Pancreas (tissue), 10 donors: Measurements from ENCODE around the gene RANGRF. TPM values are rescaled to one million over a fixed set of nuclear protein-coding genes. Genes with fewer than 3 reads are reported as not detected.

ENCODE experiments used
- ATAC-seq, 4 donors: fragments of 200-7000 bp; cut with Tn5 transposase; one replicate each; pipeline versions ENCODE4 v1.8.0 to v1.9.1; 2020; ENCODE audit warnings: mild to moderate bottlenecking in 4 of 4, moderate library complexity in 4 of 4
- DNase-seq, 6 donors: peaks; one replicate each; pipeline ENCODE4 v3.0.0-alpha.2; 2020
- FAIRE-seq: peaks from 2 replicates; lab custom pipeline; 2012; peaks lifted over from hg19 to GRCh38; lab: Jason Lieb, UNC
- H3K27ac ChIP-seq, 4 donors: fragments of 200-600 bp; sonication (generic); 1 replicate in 3 of 4; 2 replicates in 1 of 4; pipeline versions ENCODE4 v1.5.0 to v1.8.0; 2020
- H3K27me3 ChIP-seq, 4 donors: fragments of 200-600 bp; one replicate each; pipeline ENCODE4 v1.8.0; 2021
- H3K36me3 ChIP-seq, 3 donors: fragments of 200-600 bp; sonication (generic) in 1 of 3; one replicate each; pipeline versions ENCODE4 v1.5.0 to v1.8.0; 2020 to 2021
- H3K4me1 ChIP-seq, 3 donors: fragments of 200-600 bp; one replicate each; pipeline ENCODE4 v1.8.0; 2021
- H3K4me3 ChIP-seq, 4 donors: fragments of 200-600 bp; sonication (generic) in 2 of 4; one replicate each; pipeline versions ENCODE4 v1.5.0 to v1.8.0; 2020 to 2021
- H3K9me3 ChIP-seq, 4 donors: fragments of 200-600 bp; one replicate each; pipeline ENCODE4 v1.8.0; 2021
- CTCF ChIP-seq, 4 donors: fragments of 200-600 bp; sonication (generic) in 3 of 4; IDR thresholded peaks; one replicate each; pipeline versions ENCODE4 v1.5.0 to v1.8.0; 2021; ENCODE audit warnings: antibody characterized with exemption in 4 of 4
- WGBS, 2 donors: extraction: QIAGEN DNeasy Blood & Tissue Kit; methylation state at CpG; one replicate each; pipeline ENCODE4 v1.1.7; 2013; 5-methylcytosine and 5-hydroxymethylcytosine counted together
- intact Hi-C, 3 donors: fragments of 100-400 bp; cut with DNase I; formaldehyde crosslinking; loops; one replicate each; pipeline versions ENCODE4 v1.11.1 to v1.14.2; 2022
- polyA plus RNA-seq, 2 donors: library from polyadenylated mRNA; stranded (reverse); fragments of 200-250 nt; gene quantifications; one replicate each; pipeline ENCODE4 v1.2.3, GENCODE V29; 2013
- total RNA-seq, 6 donors: library from RNA; stranded (reverse); fragmentation: NEBNext Ultra II Directional in 4 of 6; extraction: Animal tissue kit (Norgen Biotek cat#: 25700) in 4 of 6; gene quantifications; one replicate each; pipeline versions ENCODE4 v1.2.1 to v1.2.4, GENCODE V29; 2021 to 2023
- donor health status: healthy with polysubstance abuse.
- donor health status: DM: no; HTN: no; CAD: no; lungs with moderate emphysema.
- donor health status: DM: no; HTN: no; CAD: no.
- donor health status: control.
- donor health status: control.
- donor health status: Bipolar disorder and iron deficiency.
- donor health status: DM: yes; HTN: yes; CAD: no.
- donor health status: DM: no; HTN: no; CAD: no.
- donor health status: DM: no; HTN: no; CAD: no.
- donor health status: DM: yes; HTN: yes; CAD: no.

Gene RANGRF
- total and polyA plus RNA-seq, 8 donors: 2.8 to 27.4 (median 7.1) TPM

DNA sequence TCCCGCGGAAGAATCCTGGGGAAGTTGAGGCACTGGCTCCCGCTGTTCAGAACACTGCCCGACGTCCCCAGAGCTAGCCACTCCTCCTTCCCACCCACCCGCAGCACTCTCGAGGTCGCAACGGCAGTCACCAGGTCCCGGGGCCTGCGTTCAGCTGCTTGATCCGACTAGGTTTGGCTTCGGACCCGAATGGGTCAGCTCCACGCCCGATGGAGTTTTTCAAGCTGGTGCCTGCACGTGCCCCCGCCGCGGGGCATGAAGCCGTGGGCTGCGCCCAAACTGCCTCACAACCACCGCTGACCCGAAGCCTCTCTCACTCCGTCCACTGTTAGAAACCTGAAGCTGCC, 38.8 kb downstream of the RANGRF start:
- FAIRE-seq: no peak
- H3K27ac ChIP-seq: no peak overlapping the region
- peak overlapping the region; percentile 8 to 35 (median 22) for H3K4me3 ChIP-seq
- no peaks in the 10 kb centered on the region for H3K9me3 ChIP-seq
- peaks cover 0 to 3% (median 0%) of the 10 kb centered on the region in 4 donors for H3K27me3 ChIP-seq
- 18 to 23% methylated on average over 25 of the region's 25 CpGs for WGBS, 2 donors
- no peak for DNase-seq
- H3K36me3 ChIP-seq: no peaks in the 10 kb centered on the region
- peak in 3 of 4 donors; percentile 31 to 48 (median 44) for ATAC-seq
- H3K4me1 ChIP-seq: peaks cover 0 to 4% (median 0%) of the 10 kb centered on the region in 3 donors
- no peak for TF ChIP-seq CTCF (IDR thresholded peaks at IDR 0.05)
- intact Hi-C loops: no loop called here

- H3K9me3 ChIP-seq: no peaks in the 10 kb centered on the region
- ATAC-seq (no peak), DNase-seq (no peak), FAIRE-seq (no peak)
- H3K4me1 ChIP-seq: peaks cover 0 to 3% (median 0%) of the 10 kb centered on the region in 3 donors
- H3K4me3 ChIP-seq: no peak overlapping the region
- WGBS, 2 donors: 63 to 87% methylated on average over 2 of the region's 2 CpGs
- intact Hi-C loops: no loop called here
- no peaks in the 10 kb centered on the region for H3K36me3 ChIP-seq
- H3K27me3 ChIP-seq: peaks cover 0 to 1% (median 0%) of the 10 kb centered on the region in 4 donors
- H3K27ac ChIP-seq: no peak overlapping the region
- TF ChIP-seq CTCF (IDR thresholded peaks at IDR 0.05): no peak
These were observed 43.7 kb downstream of the RANGRF start for GRCh38 chr17:8332128-8332527.

GRCh38 chr17:8332688-8333087, 44.2 kb downstream of the RANGRF start:
- FAIRE-seq: no peak
- Histone ChIP-seq H3K36me3 (no peaks in the 10 kb centered on the region), H3K27me3 (no peaks in the 10 kb centered on the region), H3K9me3 (no peaks in the 10 kb centered on the region), H3K4me1 (no peaks in the 10 kb centered on the region), H3K4me3 (no peak overlapping the region), H3K27ac (no peak overlapping the region)
- 20 to 35% methylated on average over 5 of the region's 5 CpGs for WGBS, 2 donors
- DNase-seq: no peak
- TF ChIP-seq CTCF (IDR thresholded peaks at IDR 0.05): no peak
- intact Hi-C loops: no loop called here
- ATAC-seq: peak in 1 of 4 donors; percentile 44

- no peak for TF ChIP-seq CTCF (IDR thresholded peaks at IDR 0.05)
- FAIRE-seq: no peak
- no peak for ATAC-seq
- Histone ChIP-seq H3K9me3 (no peaks in the 10 kb centered on the region), H3K4me1 (no peaks in the 10 kb centered on the region), H3K27ac (no peak overlapping the region), H3K4me3 (no peak overlapping the region), H3K36me3 (no peaks in the 10 kb centered on the region), H3K27me3 (no peaks in the 10 kb centered on the region)
- intact Hi-C loops: no loop called here
- 82 to 88% methylated on average over 4 of the region's 4 CpGs for WGBS, 2 donors
- DNase-seq: no peak
These were observed 44.8 kb downstream of the RANGRF start for GRCh38 chr17:8333281-8333680.

DNA sequence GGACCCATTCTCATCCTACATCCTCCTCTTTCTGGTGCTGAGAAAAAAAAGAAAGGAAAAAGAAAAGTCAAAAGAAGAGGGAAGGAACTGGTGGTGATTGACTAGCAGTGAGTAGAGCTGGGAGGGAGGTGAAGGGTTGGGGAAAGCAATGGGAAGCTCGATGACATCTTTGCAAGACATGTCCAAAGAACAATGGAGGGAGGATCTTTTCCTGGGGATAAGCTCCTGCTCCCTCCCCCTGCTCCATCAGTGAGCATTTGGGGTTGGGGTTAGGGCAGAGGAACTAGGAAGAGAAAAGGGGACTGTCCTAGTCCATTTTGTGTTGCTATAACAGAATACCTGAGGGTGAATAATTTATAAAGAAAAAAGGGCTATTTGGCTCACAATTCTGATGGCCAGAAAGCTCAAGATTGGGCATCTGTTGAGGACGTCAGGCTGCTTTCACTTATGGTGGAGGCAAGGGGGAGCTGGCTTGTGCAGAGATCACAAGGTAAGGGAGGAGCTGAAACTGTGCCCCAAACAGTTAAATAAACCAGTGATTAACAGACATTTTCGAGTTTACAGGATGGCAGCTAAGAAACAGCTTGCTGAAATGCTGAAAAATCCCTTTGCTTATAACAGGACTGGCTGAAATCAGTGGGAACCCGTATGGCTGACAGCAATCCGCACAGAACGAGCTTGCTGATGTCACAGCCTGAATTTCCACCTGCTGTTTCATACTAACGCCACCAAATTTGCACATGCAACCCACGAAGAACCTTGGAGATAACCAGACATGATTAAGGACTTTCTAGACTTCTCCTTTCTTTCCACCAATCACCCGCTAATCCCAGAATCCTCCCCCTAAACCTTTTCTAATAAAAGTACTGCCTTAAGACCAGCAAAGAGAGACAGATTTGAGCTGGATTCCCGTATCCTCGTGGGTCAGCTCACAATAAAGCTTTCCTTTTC, 49.6 kb downstream of the RANGRF start:
- FAIRE-seq (no peak), DNase-seq (no peak), ATAC-seq (no peak)
- H3K4me1 ChIP-seq: no peaks in the 10 kb centered on the region
- H3K4me3 ChIP-seq: no peak overlapping the region
- no peaks in the 10 kb centered on the region for H3K9me3 ChIP-seq
- H3K27ac ChIP-seq: no peak overlapping the region
- intact Hi-C loops: no loop called here
- no peaks in the 10 kb centered on the region for H3K36me3 ChIP-seq
- TF ChIP-seq CTCF (IDR thresholded peaks at IDR 0.05): no peak
- 40 to 48% methylated on average over 11 of the region's 11 CpGs for WGBS, 2 donors
- no peaks in the 10 kb centered on the region for H3K27me3 ChIP-seq
